Measurements from ENCODE around the gene PIEZO1.

GRCh38 chr16:88715312-88716190 lies 69.5 kb downstream of the PIEZO1 start:
- no peak for TF ChIP-seq CTCF (IDR thresholded peaks at IDR 0.05)
- TF ChIP-seq POLR2AphosphoS5 (IDR thresholded peaks at IDR 0.05) = no peak
